Measurements from ENCODE around the gene NGB.

NGB gene

DNA sequence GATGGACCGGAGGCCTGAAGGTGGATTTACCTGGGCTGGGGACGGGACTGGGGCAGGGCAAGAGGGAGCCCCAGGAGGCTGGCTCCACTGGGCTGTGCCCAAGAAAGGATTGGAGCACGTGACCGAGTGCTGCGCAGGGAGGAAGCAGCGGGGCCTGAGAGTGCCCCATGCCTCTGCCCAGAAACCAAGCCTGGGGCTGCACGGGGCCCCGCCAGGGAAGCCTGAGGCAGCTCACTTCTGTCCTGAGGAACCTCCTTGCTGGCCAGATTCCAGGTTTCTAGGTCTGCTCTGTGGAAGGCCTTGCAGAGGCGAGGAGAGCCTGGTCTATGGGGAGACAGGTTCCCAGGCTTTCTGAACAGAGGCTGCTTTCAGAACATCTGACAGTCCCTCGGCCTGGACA is 10.4 kb downstream of the NGB start:
- DNase-seq, result no peak

DNA sequence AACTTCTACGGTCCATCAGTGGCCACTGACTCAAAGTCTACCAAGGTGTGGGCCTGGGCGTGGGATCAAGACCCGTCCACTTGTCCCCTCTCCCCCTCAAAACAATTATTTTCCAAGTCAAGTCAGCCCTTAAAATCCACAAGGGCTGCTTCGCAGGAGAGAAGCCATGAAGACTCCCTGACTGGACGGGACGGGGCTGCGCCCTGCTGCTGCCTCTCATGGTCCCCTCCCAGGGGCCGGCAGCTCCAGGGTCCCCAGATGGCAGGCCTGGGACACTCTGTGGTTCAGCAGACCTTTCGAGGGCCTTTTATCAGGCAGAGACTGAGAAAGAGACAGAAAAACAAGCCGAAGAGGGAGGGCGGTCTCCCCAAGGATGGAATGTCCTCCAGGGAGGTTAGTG is 10.8 kb downstream of the NGB start:
- no peak for DNase-seq

- no peak for DNase-seq
Observed at GRCh38 chr14:77259025-77259715, 11.8 kb downstream of the NGB start.

DNA sequence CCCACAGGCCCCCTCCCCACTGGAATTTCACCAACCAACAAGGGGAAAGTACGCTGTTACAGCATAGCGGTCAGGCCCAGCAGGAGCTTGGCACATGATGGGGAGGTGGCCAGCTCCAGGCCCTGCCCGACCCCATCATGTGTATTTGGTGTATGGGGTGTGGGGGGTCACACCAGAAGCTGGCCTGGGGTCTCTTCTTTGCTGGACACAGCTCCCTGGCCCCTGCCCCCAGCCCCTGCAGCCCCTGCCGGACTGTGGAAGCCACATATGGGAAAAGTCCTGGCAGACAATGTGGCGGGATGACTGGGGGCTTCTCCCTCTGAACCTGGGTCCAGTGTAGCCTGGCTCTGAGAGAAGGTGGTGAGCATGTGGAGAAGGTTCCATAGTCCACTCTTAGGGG is 12.4 kb downstream of the NGB start:
- DNase-seq, result no peak

DNA sequence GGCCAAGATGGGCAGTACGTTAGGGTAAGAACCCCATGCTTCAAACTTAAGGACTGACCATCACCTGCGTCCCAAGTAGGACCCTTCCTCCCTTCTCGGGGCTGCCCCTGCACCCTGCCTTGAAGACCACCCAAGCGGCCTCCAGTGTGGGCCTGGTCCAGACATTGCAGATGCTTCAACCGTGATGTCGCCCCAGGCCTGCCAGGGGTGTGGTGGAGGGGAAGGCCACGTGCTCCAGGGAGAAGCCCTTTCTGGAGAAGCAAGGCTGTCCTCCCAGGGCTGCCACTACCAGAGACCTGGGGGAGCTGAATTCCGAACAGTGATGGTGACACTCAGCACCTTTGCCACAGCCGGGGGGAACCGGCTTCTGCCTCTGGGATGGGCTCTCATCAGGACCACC is 13.3 kb downstream of the NGB start:
- DNase-seq, result no peak

DNA sequence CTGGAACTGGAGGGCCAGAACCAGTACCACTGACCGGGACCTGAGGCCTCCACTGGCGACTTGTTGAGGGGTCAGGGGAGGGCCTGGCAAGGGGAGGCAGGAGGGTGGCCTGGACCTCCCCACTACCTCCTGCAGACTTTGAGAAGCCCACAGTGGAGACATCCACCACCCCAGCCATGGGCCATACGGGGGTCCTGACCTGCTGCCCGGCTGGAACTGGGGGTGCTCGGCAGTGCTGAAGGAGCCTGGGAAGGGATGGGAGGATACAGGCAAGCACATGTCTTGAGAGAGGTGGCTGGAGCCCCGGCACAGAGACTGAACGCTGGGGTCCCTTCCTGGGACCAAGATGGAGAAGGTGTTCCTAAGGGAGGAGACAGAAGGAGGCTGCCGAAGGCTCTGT is 14.3 kb downstream of the NGB start:
- DNase-seq, result no peak

DNA sequence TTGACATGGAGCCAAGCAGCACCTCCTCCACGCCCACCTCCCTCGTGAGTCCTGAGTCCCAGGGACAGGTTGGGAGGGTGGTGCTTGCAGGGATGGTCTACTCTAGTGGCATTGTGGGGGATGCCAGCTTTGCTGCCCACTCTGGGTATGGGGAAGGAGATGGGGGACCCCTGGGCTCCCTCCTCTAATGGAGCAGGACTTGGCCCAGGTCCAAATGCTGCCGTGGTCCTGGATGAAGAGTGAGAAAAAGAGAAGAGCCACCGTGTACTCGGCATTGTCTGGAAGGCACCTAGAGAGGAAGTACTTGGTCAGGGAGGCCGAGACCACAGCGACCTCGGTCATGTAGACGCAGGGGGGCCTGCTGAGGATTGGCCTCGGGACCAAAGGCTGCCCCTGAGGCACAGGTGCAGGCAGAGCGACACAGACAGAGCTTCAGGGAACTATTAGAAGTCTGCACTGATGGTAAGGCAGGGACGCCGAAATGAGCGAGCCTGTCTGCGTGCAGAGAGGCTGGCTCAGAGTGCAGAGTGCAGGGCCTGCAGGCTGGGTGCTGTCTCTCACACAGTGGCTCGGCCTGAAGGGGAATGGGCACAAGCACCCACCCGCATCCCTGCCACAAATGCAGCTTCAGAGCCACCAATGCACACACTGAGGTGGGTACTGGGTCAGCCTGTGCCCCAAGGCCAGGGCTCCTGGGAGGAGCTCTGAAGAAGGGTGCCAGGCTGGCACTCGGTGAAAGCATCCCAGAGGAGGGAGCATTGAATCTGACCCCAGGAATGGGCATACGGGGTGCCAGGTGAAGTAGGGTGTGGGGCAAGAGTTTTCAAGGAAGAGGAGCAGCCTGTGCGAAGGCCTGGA is 17.4 kb downstream of the NGB start:
- no peak for DNase-seq

DNA sequence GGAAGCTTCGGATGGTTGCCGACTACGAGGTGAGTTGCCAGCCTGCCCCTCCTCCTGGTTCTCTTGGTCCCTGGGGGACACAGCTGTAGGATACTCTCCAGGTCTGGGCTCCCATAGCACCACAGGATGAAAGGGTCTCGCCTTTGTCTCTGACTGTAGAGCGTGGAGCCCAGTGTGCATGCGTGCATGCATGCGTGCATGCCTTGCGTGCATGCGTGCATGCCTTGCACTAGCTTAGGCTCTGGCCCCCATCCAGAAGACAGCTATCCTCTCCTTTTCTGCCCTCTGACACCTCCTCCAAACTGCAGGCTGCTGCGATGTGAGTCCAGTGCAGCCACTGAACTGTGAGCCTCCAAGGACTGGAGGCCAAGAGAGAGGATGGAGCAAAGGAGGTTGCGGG is 19.1 kb downstream of the NGB start:
- DNase-seq, result no peak

GRCh38 chr14:77250927-77251326 is 20.1 kb downstream of the NGB start:
- DNase-seq, result no peak

DNA sequence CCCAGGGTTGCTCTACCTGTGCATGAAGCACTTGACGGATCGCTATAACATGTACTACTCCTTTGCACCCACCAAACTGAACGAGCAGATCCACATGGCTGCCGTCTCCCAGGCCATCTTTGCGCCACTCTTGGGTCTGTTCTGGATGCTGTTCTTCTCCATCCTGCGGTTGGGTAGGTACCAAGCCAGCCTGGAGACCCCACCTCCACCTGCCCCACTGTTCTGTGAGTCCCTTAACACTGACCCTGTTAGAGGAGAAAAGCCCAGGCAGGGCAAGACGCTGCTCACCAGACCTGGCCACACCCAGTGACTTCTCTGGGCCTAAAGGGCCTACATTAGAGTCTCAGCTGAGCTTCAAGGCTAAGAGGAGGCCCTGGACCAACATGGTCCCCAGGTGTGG is 21.7 kb downstream of the NGB start:
- DNase-seq, result no peak

GRCh38 chr14:77248666-77249065 is 22.3 kb downstream of the NGB start:
- DNase-seq, result no peak

- no peak for DNase-seq
Observed at GRCh38 chr14:77246784-77247183, 24.2 kb downstream of the NGB start.

GRCh38 chr14:77245820-77246219 is 25.2 kb downstream of the NGB start:
- no peak for DNase-seq

GRCh38 chr14:77243853-77244252 is 27.2 kb downstream of the NGB start:
- DNase-seq, result no peak

- no peak for DNase-seq
Observed at GRCh38 chr14:77242752-77243151, 28.3 kb downstream of the NGB start.

DNA sequence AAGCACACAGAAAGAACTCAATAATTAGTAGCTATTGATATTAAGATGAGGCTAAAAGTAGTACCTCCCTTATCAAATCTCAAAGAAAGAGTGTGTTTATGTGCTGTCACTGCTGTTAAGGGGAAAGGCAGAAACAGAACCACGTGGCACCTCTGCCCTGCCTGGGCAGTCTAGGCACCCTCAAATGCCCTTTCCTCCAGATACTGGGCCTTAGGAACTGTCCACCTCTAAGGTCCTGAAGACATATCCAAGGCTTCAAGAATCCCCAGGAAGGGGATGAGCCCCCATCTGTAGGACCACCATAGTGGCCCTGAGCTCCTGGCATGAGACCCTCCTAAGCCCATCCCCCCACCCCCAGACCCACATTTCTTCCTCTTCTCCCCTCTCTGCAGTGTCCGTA is 29.1 kb downstream of the NGB start:
- no peak for DNase-seq

DNA sequence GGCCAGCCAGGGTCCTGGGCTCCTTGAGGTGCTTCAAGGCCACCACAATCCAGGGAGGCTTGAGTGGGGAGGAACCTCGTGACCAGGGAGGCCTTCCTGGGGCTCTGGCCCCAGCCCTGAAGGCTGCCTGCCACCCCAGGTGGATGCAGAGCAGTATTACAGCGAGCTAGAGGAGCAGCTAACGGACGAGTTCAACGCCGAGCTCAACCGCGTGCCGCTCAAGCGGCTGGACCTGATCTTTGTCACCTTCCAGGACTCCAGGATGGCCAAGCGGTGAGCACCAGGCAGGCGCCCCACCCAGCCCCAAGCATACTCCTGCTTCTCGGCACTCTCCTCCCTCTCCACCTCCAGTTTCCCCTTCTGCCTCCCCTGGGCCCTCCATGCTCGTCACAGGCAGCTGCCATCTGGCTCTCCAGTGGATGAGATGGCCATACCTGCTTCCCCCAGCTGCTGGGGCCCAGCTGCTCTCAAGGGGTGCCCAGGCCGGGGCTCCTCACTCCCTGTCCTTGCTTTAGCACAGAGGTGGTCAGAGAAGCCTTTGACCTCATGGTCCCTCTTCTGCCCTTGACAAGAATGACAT is 30.6 kb downstream of the NGB start:
- no peak for DNase-seq

DNA sequence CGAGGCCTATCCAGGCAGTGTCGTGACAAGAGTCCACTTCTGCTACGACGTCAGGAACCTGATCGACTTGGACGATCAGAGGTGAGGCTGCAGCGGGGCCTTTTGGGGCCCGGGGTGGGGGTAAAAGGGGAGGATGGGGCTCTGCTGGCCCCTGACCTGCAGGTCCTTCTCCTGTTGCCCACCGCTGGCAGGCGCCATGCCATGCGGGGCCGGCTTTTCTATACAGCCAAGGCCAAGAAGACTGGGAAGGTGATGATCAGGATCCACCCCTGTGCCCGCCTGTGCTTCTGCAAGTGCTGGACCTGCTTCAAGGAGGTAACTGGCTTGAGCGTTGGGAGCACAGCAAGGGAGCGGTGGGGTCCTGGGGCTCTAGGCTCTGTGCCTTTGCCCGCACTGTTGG is 31.6 kb downstream of the NGB start:
- DNase-seq, result no peak

DNA sequence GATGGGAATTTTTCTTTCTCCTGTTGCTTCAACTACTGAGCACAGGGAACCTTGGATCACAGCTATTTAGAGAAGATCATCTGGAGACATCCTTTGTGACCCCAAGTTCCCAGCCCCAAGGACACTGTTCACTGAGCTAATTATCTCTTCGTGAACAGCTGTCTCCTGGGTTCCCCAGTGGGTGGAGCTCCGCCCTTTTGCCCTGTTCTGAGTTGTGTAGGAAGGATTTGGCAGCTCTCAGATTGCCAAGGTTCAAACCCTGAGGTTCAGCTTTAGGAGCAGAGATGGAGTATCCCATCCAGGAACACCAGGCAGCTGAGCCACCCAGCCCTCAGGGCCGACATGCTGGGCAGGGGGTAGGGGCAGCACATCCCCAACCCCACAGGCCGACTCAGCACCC is 32.0 kb downstream of the NGB start:
- DNase-seq, result no peak

DNA sequence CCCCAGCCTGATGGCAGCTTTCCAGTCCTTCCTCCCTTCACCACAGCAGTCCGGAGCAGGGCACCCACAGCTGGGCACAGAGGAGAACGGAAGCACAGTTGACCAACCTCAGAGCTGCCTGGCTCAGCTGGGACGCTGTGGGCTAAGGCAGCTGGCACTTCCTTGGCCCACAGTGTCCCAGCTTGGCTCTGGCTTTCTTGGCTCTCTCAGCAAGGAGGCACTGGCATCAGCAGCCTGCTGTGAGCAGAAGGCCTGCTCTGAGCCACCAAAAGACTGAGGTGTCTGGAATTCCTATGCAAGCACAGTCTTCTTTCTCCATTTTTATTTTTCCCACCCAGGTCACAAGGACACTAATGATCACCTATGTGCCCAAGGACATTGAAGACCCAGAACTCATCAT is 32.6 kb downstream of the NGB start:
- DNase-seq, result no peak

DNA sequence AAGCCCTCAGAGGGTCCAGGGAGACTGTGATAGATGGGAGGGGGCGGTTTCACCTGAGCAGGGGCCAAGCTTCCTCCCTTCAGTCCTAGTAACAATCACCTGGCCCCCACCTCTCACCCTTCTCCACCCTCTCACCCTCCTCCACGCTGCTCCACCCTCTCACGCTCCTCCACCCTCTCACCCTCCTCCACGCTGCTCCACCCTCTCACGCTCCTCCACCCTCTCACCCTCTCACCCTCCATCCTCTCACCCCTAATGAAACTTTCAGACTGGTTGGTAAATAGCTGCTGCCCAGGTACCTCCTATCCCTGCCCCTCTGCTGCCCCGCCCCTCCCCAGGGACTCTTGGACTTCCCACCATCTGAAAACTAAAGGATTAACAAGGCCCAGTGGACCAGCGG is 34.2 kb downstream of the NGB start:
- DNase-seq, result no peak

GRCh38 chr14:77231721-77232120 is 39.3 kb downstream of the NGB start:
- no peak for DNase-seq

DNA sequence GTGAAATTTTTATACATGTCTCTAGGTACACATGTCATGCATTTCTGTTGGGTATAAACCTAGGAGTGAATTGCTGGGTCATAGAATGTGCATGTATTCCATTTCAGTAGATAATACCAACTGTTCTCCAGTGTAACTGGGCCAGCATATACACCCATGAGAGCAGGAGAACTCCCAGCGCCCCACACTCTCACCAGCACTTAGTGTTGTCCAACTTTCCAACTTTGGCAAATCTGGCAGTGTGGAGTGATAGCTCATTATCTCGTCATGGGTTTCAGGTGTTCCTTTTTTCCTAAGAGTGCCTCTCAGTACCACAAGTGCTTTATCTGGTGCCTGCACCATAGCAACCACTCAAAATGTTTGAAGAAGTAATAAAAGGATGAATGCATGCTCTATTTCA is 40.1 kb downstream of the NGB start:
- DNase-seq, result no peak

DNA sequence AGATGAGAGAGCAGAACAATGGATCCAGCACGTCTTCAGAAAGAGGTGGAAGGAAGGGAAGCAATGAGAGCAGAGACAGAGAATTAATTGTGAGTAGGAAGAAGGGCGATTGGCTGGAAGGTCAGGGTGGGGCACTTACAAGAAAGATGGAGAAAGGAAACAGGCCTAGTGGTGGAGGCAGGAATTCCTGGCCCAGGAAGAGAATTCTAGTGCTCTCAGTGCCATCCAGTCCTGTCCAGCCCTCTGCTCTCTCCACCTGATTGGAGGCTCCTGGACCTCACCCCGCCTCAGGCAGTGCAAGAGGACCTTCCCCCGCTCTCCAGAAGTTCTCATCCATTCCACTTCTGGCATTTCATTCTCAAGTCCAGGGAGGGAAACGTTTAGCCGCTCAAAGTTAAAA is 43.0 kb downstream of the NGB start:
- DNase-seq, result no peak

Measured in NCI-H526 treated with DMSO at 0.1 percent for 48 hours (cell line).